IMR-90 (cell line): ENCODE measurements around the gene DNAI2. TPM values are rescaled to one million over a fixed set of nuclear protein-coding genes. Genes with fewer than 3 reads are reported as not detected.

Experiments
- ATAC-seq: fragments of 200-7000 bp; cut with Tn5 transposase; 2 replicates; pipeline ENCODE4 v1.9.1; 2020; ENCODE audit warnings: low read depth, mild to moderate bottlenecking, moderate library complexity
- BruUV-seq: library from RNA; stranded (reverse); fragments of 400-500 nt; replicated peaks from 2 replicates; lab custom pipeline; 2021; lab: Mats Ljungman, UMichigan
- CTCF ChIA-PET: fragments of 300-600 bp; formaldehyde crosslinking; extraction: SDS; loops from one replicate; lab custom pipeline; 2021; ENCODE audit warnings: antibody characterized with exemption; lab: Yijun Ruan, JAX
- POLR2A ChIA-PET: fragments of 300-600 bp; sonication (Branson Sonifier 250); formaldehyde crosslinking; loops from one replicate; lab custom pipeline; 2022; ENCODE audit warnings: antibody characterized with exemption; ENCODE audit not compliant: unreplicated experiment; lab: Charles Lee
- DNase-seq: peaks from one replicate; pipeline ENCODE4 v3.0.0; 2013
- H2AFZ ChIP-seq: replicated peaks from 2 replicates; pipeline ENCODE3; 2013; ENCODE audit warnings: low read length, mild to moderate bottlenecking; ENCODE audit not compliant: poor library complexity
- H2AK5ac ChIP-seq: 2 replicates; pipeline ENCODE4 v1.6.1; 2013; ENCODE audit warnings: low read depth, low read length, inconsistent platforms
- H2AK9ac ChIP-seq: replicated peaks from 2 replicates; pipeline ENCODE3; 2013; ENCODE audit warnings: mild to moderate bottlenecking, low read depth, low read length, moderate library complexity; ENCODE audit not compliant: poor library complexity
- H2BK120ac ChIP-seq: 2 replicates; pipeline ENCODE4 v1.6.1; 2013; ENCODE audit warnings: low read depth, low read length, inconsistent platforms
- H2BK15ac ChIP-seq: 3 replicates; pipeline ENCODE4 v1.6.1; 2013; ENCODE audit warnings: low read depth, low read length, inconsistent platforms
- H2BK20ac ChIP-seq: 2 replicates; pipeline ENCODE4 v1.6.1; 2013; ENCODE audit warnings: low read depth, mild to moderate bottlenecking, inconsistent platforms, low read length, moderate library complexity
- H2BK5ac ChIP-seq: 2 replicates; pipeline ENCODE4 v1.6.1; 2013; ENCODE audit warnings: mild to moderate bottlenecking, low read depth, low read length, inconsistent platforms; ENCODE audit not compliant: poor library complexity, severe bottlenecking
- H3K14ac ChIP-seq: replicated peaks from 2 replicates; pipeline ENCODE4 v1.6.1; 2013; ENCODE audit warnings: low read depth, low read length, inconsistent platforms
- H3K18ac ChIP-seq: 2 replicates; pipeline ENCODE4 v1.6.1; 2013; ENCODE audit warnings: low read depth, low read length, control low read depth
- H3K23ac ChIP-seq: 2 replicates; pipeline ENCODE4 v1.6.1; 2013; ENCODE audit warnings: low read depth, low read length, inconsistent platforms
- H3K27ac ChIP-seq: 2 replicates; pipeline ENCODE4 v1.5.1; 2013; ENCODE audit warnings: mild to moderate bottlenecking, control low read depth, low read length; ENCODE audit not compliant: insufficient read depth
- H3K27me3 ChIP-seq: 2 replicates; pipeline ENCODE4 v1.6.1; 2013; ENCODE audit warnings: low read length; ENCODE audit not compliant: control insufficient read depth, insufficient read depth
- H3K36me3 ChIP-seq: 2 replicates; pipeline ENCODE4 v1.6.1; 2013; ENCODE audit warnings: low read length, mixed read lengths; ENCODE audit not compliant: control insufficient read depth, insufficient read depth
- H3K4ac ChIP-seq: 2 replicates; pipeline ENCODE4 v1.6.1; 2013; ENCODE audit warnings: low read depth, low read length, inconsistent platforms
- H3K4me1 ChIP-seq: 2 replicates; pipeline ENCODE4 v1.6.1; 2013; ENCODE audit warnings: low read length, mixed read lengths; ENCODE audit not compliant: control insufficient read depth, insufficient read depth
- H3K4me2 ChIP-seq: 2 replicates; pipeline ENCODE4 v1.6.1; 2013; ENCODE audit warnings: low read depth, mild to moderate bottlenecking, control low read depth, low read length, moderate library complexity
- H3K4me3 ChIP-seq: 2 replicates; pipeline ENCODE4 v1.5.1; 2013; ENCODE audit warnings: low read depth, mild to moderate bottlenecking, control low read depth, low read length, moderate library complexity; ENCODE audit not compliant: insufficient read depth
- H3K56ac ChIP-seq: 2 replicates; pipeline ENCODE4 v1.6.1; 2013; ENCODE audit warnings: low read length, inconsistent platforms; ENCODE audit not compliant: insufficient read depth; ENCODE audit errors: extremely low read depth
- H3K79me1 ChIP-seq, 2 experiments: 2 replicates each; pipeline ENCODE4 v1.6.1; 2013; ENCODE audit warnings: low read length in 2 of 2, inconsistent platforms in 1 of 2, low read depth in 1 of 2
- H3K9ac ChIP-seq: 2 replicates; pipeline ENCODE4 v1.6.1; 2013; ENCODE audit warnings: low read depth, low read length, control low read depth
- H3K9me1 ChIP-seq: 2 replicates; pipeline ENCODE4 v1.6.1; 2013; ENCODE audit warnings: low read length, inconsistent platforms; ENCODE audit not compliant: insufficient read depth
- H3K9me3 ChIP-seq: 2 replicates; pipeline ENCODE4 v1.6.1; 2013; ENCODE audit warnings: low read length; ENCODE audit not compliant: control insufficient read depth, insufficient read depth
- H4K20me1 ChIP-seq: 2 replicates; pipeline ENCODE4 v1.6.1; 2013; ENCODE audit warnings: low read length, inconsistent platforms; ENCODE audit not compliant: insufficient read depth
- H4K5ac ChIP-seq: 2 replicates; pipeline ENCODE4 v1.6.1; 2013; ENCODE audit warnings: mild to moderate bottlenecking, low read depth, low read length, control low read depth
- H4K8ac ChIP-seq, 2 experiments: 2 replicates each; pipeline ENCODE4 v1.6.1; 2013; ENCODE audit warnings: low read depth in 2 of 2, low read length in 2 of 2, control low read depth in 1 of 2, inconsistent platforms in 1 of 2
- H4K91ac ChIP-seq: 2 replicates; pipeline ENCODE4 v1.6.1; 2013; ENCODE audit warnings: low read depth, low read length, inconsistent platforms; ENCODE audit not compliant: insufficient read depth
- MAFK ChIP-seq: IDR thresholded peaks from 2 replicates; pipeline ENCODE4 v1.6.1; 2012; ENCODE audit warnings: low read depth, low read length, improper control_type of control experiment
- MAZ ChIP-seq: IDR thresholded peaks from 2 replicates; pipeline ENCODE4 v1.6.1; 2012; ENCODE audit warnings: low read depth, mild to moderate bottlenecking, low read length, improper control_type of control experiment, moderate library complexity, borderline replicate concordance
- MXI1 ChIP-seq: IDR thresholded peaks from 2 replicates; pipeline ENCODE4 v1.6.1; 2012; ENCODE audit warnings: low read depth, mild to moderate bottlenecking, low read length, moderate library complexity, borderline replicate concordance
- NFE2L2 ChIP-seq: fragments of 150-350 bp; IDR thresholded peaks from 2 replicates; pipeline ENCODE4 v1.6.1; 2016; ENCODE audit warnings: low read depth, mild to moderate bottlenecking, low read length
- RFX5 ChIP-seq: IDR thresholded peaks from 2 replicates; pipeline ENCODE4 v1.8.0; 2012; ENCODE audit warnings: low read depth, mild to moderate bottlenecking, low read length, moderate library complexity
- USF2 ChIP-seq: fragments of 150-350 bp; IDR thresholded peaks from 2 replicates; pipeline ENCODE4 v1.6.1; 2017; ENCODE audit warnings: mild to moderate bottlenecking, antibody characterized with exemption, low read length, low read depth
- WGBS, 2 experiments: methylation state at CpG; one replicate each; pipeline versions ENCODE4 v1.1.5 to v1.1.7; 2013; ENCODE audit warnings: missing lambda C conversion rate in 2 of 2; ENCODE audit not compliant: insufficient read length in 1 of 2; ENCODE audit errors: extremely low coverage in 2 of 2; 5-methylcytosine and 5-hydroxymethylcytosine counted together
- dilution Hi-C: fragments of 300-500 bp; cut with HindIII; formaldehyde crosslinking; loops from one replicate; pipeline ENCODE4 v1.14.3; 2018; ENCODE audit warnings: low sequenced_read_pairs; ENCODE audit not compliant: unreplicated experiment
- in situ Hi-C: fragments of 300-500 bp; cut with MboI; formaldehyde crosslinking; loops from 3 replicates; pipeline ENCODE4 v1.14.3; 2019; ENCODE audit warnings: low sequenced_read_pairs, inconsistent platforms, mixed read lengths
- intact Hi-C: fragments of 100-400 bp; cut with micrococcal nuclease; formaldehyde crosslinking; loops from 2 replicates; pipeline ENCODE4 v1.10.0; 2022
- polyA plus RNA-seq, 3 experiments: library from polyadenylated mRNA; depleted of rRNA; stranded (reverse); fragments of >200 nt; gene quantifications; 2 replicates each; pipeline ENCODE4 v1.2.3, GENCODE V29; 2012; ENCODE audit warnings: low replicate concordance in 1 of 3
- total RNA-seq: library from RNA; depleted of rRNA; stranded (reverse); fragments of >200 nt; gene quantifications from 2 replicates; pipeline ENCODE4 v1.2.3, GENCODE V29; 2012

Gene DNAI2
- total and polyA plus RNA-seq, 2 of the 4 experiments (the other 2 are of a cell fraction), result not detected

- Histone ChIP-seq H3K4me3 (no peak overlapping the region), H2AK9ac (no peak overlapping the region), H3K9me1 (no peaks in the 10 kb centered on the region), H4K8ac (no peak overlapping the region), H2AFZ (no peak overlapping the region), H2BK20ac (no peak overlapping the region), H3K79me1 (no peaks in the 10 kb centered on the region), H3K4ac (no peak overlapping the region), H3K4me1 (no peaks in the 10 kb centered on the region), H3K56ac (no peak overlapping the region), H2BK5ac (no peak overlapping the region), H3K18ac (no peak overlapping the region), H3K36me3 (no peaks in the 10 kb centered on the region), H3K9ac (no peak overlapping the region), H4K5ac (no peak overlapping the region), H3K14ac (no peak overlapping the region), H3K9me3 (peaks cover 2% of the 10 kb centered on the region; the same call in 1 of the 2 replicates), H3K4me2 (no peak overlapping the region), H2BK15ac (no peak overlapping the region), H3K23ac (no peak overlapping the region), H3K27me3 (peaks cover 8% of the 10 kb centered on the region), H3K27ac (no peak overlapping the region), H4K20me1 (no peaks in the 10 kb centered on the region), H2AK5ac (no peak overlapping the region), H2BK120ac (no peak overlapping the region), H4K91ac (no peak overlapping the region)
- ATAC-seq (no peak), DNase-seq (no peak)
- no CpG with 5 or more reads among the region's 6 CpGs for WGBS, 2 experiments
- no TSS peak for BruUV-seq
- TF ChIP-seq MAFK (no peak), RFX5 (no peak), MXI1 (no peak), NFE2L2 (no peak), MAZ (no peak), USF2 (no peak)
- ChIA-PET CTCF (no interaction called here), POLR2A (no interaction called here)
- dilution Hi-C loops, result no loop called here
- in situ Hi-C loops, result no loop called here
- intact Hi-C loops, result no loop called here
Observed at GRCh38 chr17:74324521-74324920, 50.5 kb downstream of the DNAI2 start.
